Measurements from ENCODE around the gene SLC31A1.

DNA sequence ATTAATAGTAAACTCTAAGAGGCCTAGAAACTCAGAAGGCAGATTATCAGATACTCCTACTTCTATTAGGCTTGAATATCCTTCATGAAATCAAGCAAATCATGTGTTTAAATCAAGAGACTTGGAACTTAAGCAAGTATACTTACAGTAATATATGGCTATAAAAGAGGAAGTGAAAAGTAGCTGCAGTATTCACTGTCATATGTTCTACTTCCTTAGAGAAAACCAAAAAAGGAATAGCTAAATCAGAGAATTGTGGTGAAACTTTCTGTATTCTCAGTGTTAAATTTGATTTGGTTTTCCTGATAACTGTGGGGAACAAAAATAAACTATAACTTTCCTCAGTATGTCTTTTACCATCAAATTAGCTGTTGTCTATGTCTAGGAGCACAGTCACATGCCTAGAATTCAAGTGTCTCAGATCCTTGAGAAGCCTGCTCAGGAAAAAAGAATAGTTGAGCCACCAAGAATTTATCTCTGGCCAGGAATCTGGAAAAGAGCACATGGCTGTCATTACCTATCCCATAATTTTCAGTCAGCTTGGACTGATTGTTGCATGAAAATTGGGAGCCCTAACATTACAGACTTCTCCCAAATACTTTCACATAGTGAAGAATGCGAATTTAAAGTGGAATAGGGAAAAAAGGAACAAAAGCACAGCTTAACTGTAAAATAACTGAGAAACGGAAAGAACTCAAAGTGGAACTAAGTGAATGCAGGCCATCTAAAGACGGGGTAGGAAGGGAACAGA, 2.0 kb upstream of the SLC31A1 start:
- TF ChIP-seq, protein P1, sequence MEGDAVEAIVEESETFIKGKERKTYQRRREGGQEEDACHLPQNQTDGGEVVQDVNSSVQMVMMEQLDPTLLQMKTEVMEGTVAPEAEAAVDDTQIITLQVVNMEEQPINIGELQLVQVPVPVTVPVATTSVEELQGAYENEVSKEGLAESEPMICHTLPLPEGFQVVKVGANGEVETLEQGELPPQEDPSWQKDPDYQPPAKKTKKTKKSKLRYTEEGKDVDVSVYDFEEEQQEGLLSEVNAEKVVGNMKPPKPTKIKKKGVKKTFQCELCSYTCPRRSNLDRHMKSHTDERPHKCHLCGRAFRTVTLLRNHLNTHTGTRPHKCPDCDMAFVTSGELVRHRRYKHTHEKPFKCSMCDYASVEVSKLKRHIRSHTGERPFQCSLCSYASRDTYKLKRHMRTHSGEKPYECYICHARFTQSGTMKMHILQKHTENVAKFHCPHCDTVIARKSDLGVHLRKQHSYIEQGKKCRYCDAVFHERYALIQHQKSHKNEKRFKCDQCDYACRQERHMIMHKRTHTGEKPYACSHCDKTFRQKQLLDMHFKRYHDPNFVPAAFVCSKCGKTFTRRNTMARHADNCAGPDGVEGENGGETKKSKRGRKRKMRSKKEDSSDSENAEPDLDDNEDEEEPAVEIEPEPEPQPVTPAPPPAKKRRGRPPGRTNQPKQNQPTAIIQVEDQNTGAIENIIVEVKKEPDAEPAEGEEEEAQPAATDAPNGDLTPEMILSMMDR (IDR thresholded peaks at IDR 0.05): no peak
- TF ChIP-seq EZH2 (IDR thresholded peaks at IDR 0.05; ENCODE audit: borderline replicate concordance, insufficient read depth, low read depth, low read length, poor library complexity, severe bottlenecking): no peak

Data from B cell (primary cell).